OCI-LY3 (cell line): ENCODE data around the gene SLC12A6.

Experiments used
- H2AFZ ChIP-seq: fragments of 200-600, 300-600 bp; shearing (Covaris generic); 2 replicates; pipeline ENCODE4 v1.6.0; 2014; ENCODE audit warnings: antibody characterized with exemption, low read depth, low read length
- H3K27ac ChIP-seq: fragments of 200-600, 300-600 bp; sonication (generic); 2 replicates; pipeline ENCODE4 v1.5.1; 2014; ENCODE audit warnings: mild to moderate bottlenecking, low read length, moderate library complexity, mixed read lengths
- H3K27me3 ChIP-seq: fragments of 200-600, 300-600 bp; sonication (generic); 2 replicates; pipeline ENCODE4 v1.6.1; 2014; ENCODE audit warnings: low read depth, low read length, mixed read lengths
- H3K36me3 ChIP-seq: fragments of 200-600, 300-600 bp; sonication (generic); replicated peaks from 2 replicates; pipeline ENCODE3; 2014; ENCODE audit warnings: low read depth, low read length, mixed read lengths
- H3K4me1 ChIP-seq: fragments of 300-600, 200-600 bp; sonication (generic); 2 replicates; pipeline ENCODE4 v1.6.1; 2014; ENCODE audit warnings: low read length, mixed read lengths
- H3K4me2 ChIP-seq: fragments of 200-600, 300-600 bp; sonication (generic); 2 replicates; pipeline ENCODE4 v1.6.1; 2014; ENCODE audit warnings: low read length, mixed read lengths
- H3K4me3 ChIP-seq: fragments of 300-600, 200-600 bp; sonication (generic); 2 replicates; pipeline ENCODE4 v1.5.1; 2014; ENCODE audit warnings: antibody characterized with exemption, mild to moderate bottlenecking, low read length, moderate library complexity
- H3K79me2 ChIP-seq: fragments of 300-600, 200-600 bp; shearing (Covaris generic); 2 replicates; pipeline ENCODE4 v1.6.1; 2014; ENCODE audit warnings: mild to moderate bottlenecking, low read length, mixed read lengths
- H3K9ac ChIP-seq: fragments of 300-600, 200-600 bp; shearing (Covaris generic); 2 replicates; pipeline ENCODE4 v1.6.0; 2014; ENCODE audit warnings: mild to moderate bottlenecking, low read length, moderate library complexity
- H3K9me3 ChIP-seq: fragments of 200-600, 300-600 bp; shearing (Covaris generic); 2 replicates; pipeline ENCODE4 v1.6.1; 2014; ENCODE audit warnings: low read length, mixed read lengths; ENCODE audit not compliant: insufficient read depth
- H4K20me1 ChIP-seq: fragments of 200-600, 300-600 bp; sonication (generic); 2 replicates; pipeline ENCODE4 v1.6.1; 2016; ENCODE audit warnings: low read length, mixed read lengths; ENCODE audit not compliant: insufficient read depth
- EZH2phosphoT487 ChIP-seq: fragments of 200-600 bp; shearing (Covaris generic); IDR thresholded peaks from 2 replicates; pipeline ENCODE4 v1.6.1; 2018; ENCODE audit warnings: antibody characterized with exemption, mixed run types, low read depth
- TF ChIP-seq, protein P1 (sequence below): fragments of 200-600, 300-600 bp; sonication (generic); IDR thresholded peaks from 2 replicates; pipeline ENCODE4 v1.5.1; 2014; ENCODE audit warnings: antibody characterized with exemption, low read length, low read depth

SLC12A6 gene

DNA sequence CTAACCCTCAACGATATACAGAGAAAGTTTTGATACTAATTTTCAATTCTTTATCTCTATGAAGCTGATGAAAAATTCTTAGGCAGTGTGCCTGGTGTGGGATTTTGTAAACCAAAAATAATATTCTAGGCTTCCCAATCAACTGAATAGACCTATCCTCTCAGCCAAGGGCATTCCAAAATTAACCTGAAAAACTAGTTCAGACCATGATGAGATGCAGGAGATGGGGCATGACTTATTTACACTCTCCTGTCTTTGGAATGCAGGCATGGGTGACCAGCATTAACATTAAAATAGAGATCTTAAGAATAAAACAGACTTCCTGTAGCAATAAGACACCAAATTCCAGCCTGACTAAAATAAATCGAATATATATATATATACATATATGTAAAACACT lies 37.2 kb upstream of the SLC12A6 start:
- peaks cover 14% of the 10 kb centered on the region for H3K4me1 ChIP-seq
- no peaks in the 10 kb centered on the region for H3K79me2 ChIP-seq
- no peak overlapping the region for H3K4me2 ChIP-seq
- TF ChIP-seq, protein P1, sequence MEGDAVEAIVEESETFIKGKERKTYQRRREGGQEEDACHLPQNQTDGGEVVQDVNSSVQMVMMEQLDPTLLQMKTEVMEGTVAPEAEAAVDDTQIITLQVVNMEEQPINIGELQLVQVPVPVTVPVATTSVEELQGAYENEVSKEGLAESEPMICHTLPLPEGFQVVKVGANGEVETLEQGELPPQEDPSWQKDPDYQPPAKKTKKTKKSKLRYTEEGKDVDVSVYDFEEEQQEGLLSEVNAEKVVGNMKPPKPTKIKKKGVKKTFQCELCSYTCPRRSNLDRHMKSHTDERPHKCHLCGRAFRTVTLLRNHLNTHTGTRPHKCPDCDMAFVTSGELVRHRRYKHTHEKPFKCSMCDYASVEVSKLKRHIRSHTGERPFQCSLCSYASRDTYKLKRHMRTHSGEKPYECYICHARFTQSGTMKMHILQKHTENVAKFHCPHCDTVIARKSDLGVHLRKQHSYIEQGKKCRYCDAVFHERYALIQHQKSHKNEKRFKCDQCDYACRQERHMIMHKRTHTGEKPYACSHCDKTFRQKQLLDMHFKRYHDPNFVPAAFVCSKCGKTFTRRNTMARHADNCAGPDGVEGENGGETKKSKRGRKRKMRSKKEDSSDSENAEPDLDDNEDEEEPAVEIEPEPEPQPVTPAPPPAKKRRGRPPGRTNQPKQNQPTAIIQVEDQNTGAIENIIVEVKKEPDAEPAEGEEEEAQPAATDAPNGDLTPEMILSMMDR = no peak
- TF ChIP-seq EZH2phosphoT487 = no peak
- no peaks in the 10 kb centered on the region for H3K27me3 ChIP-seq
- H3K27ac ChIP-seq = no peak overlapping the region
- H3K9me3 ChIP-seq = no peaks in the 10 kb centered on the region
- no peaks in the 10 kb centered on the region for H4K20me1 ChIP-seq
- H3K4me3 ChIP-seq = no peak overlapping the region
- H2AFZ ChIP-seq = no peak overlapping the region
- peaks cover 9% of the 10 kb centered on the region for H3K36me3 ChIP-seq
- no peak overlapping the region for H3K9ac ChIP-seq

DNA sequence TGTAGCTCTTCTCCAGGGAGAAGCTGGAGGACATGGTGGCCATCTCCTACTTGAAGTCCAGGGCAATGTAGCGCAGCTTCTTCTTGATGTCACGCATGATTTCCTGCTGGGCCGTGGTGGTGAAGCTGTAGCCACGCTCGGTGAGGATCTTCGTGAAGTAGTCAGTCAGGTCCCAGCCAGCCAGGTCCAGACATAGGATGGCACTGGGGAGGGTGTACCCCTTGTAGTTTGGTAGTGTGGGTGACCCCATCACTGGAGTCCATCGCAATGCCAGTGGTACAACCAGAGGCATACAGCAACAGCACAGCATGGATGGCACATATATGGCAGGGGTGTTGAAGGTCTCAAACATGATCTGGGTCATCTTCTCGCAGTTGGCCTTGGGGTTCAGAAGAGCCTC lies 36.4 kb upstream of the SLC12A6 start:
- Histone ChIP-seq H3K4me2 (no peak overlapping the region), H4K20me1 (no peaks in the 10 kb centered on the region), H3K9ac (no peak overlapping the region), H3K79me2 (no peaks in the 10 kb centered on the region), H3K4me3 (no peak overlapping the region), H3K4me1 (peaks cover 22% of the 10 kb centered on the region), H3K27ac (no peak overlapping the region), H2AFZ (no peak overlapping the region), H3K36me3 (peaks cover 9% of the 10 kb centered on the region), H3K9me3 (no peaks in the 10 kb centered on the region), H3K27me3 (no peaks in the 10 kb centered on the region)
- no peak for TF ChIP-seq EZH2phosphoT487

DNA sequence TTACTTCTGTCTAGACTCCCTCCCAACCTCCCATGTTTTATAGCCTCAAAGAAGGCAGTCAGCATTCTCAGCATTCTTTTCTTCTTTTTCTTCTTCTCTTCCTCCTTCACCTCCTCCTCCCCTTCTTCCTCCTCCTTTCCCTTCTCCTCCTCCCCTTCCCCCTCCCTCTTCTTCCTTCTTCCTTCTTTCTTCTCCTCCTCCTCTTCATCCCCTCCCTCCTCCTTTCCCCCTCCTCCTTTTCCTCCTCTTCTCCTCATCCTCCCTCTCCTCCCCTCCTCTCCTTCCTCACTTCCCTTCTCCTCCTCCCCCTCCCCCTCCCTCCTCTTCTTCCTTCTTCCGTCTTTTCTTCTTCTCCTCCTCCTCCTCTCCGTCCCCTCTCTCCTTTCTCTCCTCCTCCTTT lies 33.1 kb upstream of the SLC12A6 start:
- peaks cover 6% of the 10 kb centered on the region for H4K20me1 ChIP-seq
- H3K9me3 ChIP-seq = no peaks in the 10 kb centered on the region
- H3K79me2 ChIP-seq = peaks cover 21% of the 10 kb centered on the region
- no peak overlapping the region for H2AFZ ChIP-seq
- TF ChIP-seq EZH2phosphoT487 = no peak
- TF ChIP-seq, protein P1 = no peak
- H3K9ac ChIP-seq = peak overlapping the region; percentile 68
- H3K36me3 ChIP-seq = peaks cover 9% of the 10 kb centered on the region
- H3K27me3 ChIP-seq = no peaks in the 10 kb centered on the region
- H3K4me3 ChIP-seq = peak overlapping the region; percentile 47
- H3K4me1 ChIP-seq = peaks cover 36% of the 10 kb centered on the region
- H3K27ac ChIP-seq = peak overlapping the region; percentile 96
- H3K4me2 ChIP-seq = peak overlapping the region; percentile 80

DNA sequence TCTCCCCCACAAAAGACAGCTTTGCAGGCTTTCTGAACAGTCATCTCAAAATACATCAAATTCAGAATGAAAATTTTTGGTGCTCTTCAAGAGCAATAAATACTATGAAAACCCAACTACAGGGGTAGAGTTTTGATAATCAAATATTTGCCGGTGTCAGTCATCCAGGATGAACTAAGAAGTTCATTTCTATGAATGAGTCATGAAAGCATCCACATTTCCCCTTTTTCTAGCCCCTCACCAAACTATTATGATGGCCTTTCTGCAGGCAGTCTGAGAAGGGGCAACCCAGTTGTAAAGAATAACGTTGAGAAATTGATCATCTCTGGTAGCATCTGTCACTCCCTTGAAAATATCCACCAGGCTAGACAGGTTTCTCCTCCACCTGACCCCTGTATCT lies 32.5 kb upstream of the SLC12A6 start:
- Histone ChIP-seq H3K36me3 (peaks cover 9% of the 10 kb centered on the region), H3K4me2 (peak overlapping the region; percentile 80), H3K27me3 (no peaks in the 10 kb centered on the region), H3K27ac (peak overlapping the region; percentile 96), H3K9ac (peak overlapping the region; percentile 68), H3K4me3 (peak overlapping the region; percentile 47), H3K4me1 (peaks cover 41% of the 10 kb centered on the region), H3K79me2 (peaks cover 26% of the 10 kb centered on the region), H3K9me3 (no peaks in the 10 kb centered on the region), H2AFZ (no peak overlapping the region), H4K20me1 (peaks cover 10% of the 10 kb centered on the region)
- TF ChIP-seq, protein P1 = no peak
- TF ChIP-seq EZH2phosphoT487 = no peak; the same call in 1 of the 2 replicates
